Non-pigmented ciliary epithelial cell (primary cell): Measurements from ENCODE around the gene HSPA5.
"Not testable (repeated sequence)": the region's sequence is repeated elsewhere in the genome, so short reads cannot be mapped to it uniquely, and the experiment has no call there.

ENCODE experiments used
- DNase-seq: peaks from one replicate; pipeline ENCODE4 v3.0.0-alpha.2; 2010; ENCODE audit warnings: low read depth

HSPA5 gene

DNA sequence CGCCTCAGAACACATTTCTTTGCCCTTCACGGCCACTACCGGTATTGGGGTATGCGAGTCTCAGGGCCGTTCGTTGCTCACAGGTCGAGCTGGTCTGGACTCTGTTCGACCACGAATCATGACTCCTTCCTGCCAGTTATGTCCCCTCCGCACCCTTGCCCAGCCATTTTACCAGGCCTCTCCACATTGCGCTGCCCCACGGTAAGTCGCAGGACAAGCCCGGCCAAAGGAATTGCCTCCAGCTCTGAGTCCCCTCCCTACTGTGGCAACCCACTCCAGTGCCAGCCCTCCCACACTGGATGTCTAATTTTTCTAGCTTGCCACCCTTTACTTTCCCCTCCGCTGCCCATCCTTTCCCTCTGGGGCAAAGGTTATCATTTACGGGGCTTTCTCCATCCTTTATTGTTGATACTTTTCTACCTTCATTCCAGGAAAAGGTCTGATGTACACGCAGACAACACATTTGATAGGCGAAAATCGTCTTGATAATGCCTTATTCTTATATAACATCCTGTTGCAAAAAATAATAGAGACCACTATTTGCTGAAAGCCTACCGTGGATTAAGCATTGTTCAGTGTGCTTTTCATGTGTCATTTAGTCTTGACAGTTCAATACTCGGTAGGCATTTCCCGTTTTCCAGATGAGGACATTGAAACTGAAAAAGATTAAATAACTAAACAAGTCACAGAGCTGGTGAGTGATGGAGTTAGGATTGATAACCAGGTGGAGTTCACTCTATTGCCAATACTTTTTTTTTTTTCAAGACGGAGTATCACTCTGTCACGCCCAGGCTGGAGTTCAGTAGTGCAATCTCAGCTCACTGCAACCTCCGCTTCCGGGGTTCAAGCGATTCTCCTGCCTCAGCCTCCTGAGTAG lies 958 bp upstream of the HSPA5 start:
- DNase-seq, result no peak

DNA sequence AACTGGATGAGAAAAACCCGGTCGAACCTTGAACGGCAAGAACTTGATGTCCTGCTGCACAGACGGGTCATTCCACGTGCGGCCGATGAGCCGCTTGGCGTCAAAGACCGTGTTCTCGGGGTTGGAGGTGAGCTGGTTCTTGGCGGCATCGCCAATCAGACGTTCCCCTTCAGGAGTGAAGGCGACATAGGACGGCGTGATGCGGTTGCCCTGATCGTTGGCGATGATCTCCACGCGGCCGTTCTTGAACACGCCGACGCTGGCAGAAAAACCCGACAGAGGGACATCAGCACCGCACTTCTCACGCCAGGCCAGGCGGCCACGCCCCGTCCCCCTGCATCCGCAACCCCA lies 519 bp downstream of the HSPA5 start:
- no peak for DNase-seq

DNA sequence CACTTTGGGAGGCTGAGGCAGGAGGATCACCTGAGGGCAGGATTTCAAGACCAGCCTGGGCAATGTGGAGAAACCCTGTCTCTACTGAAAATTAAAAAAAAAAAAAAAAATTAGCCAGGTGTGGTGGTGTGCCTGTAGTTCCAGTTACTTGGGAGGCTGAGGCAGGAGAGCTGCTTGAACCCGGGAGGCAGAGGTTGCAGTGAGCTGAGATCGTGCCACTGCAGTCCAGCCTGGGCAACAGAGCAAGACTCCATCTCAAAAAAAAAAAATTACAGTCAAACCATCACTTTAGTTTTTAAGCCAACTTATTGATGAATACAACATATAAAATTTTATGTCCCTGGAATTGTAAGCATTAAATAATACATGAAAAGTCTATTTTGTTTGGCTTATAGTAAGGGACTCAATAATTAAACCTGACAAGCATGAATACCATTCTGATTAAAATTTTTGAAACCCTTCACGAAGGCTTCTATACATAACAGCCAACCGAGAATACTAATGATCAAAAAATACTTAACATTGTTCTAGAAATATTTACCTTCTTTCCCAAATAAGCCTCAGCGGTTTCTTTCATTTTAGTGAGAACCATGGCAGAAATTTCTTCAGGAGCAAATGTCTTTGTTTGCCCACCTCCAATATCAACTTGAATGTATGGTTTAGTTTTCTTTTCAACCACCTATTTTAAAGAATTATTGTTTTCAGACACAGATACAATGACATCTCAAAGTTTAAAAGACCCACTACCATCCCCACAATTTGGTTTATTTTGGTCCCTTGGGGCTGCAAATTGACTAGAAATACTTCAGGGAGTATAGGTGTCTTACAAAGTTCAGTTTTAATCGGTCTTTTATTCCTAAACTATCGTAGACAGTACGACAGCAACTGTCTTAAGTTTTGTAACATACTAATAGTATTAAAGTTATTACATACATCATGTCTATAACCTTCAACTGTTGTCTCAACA lies 1.2 kb downstream of the HSPA5 start:
- no peak for DNase-seq

DNA sequence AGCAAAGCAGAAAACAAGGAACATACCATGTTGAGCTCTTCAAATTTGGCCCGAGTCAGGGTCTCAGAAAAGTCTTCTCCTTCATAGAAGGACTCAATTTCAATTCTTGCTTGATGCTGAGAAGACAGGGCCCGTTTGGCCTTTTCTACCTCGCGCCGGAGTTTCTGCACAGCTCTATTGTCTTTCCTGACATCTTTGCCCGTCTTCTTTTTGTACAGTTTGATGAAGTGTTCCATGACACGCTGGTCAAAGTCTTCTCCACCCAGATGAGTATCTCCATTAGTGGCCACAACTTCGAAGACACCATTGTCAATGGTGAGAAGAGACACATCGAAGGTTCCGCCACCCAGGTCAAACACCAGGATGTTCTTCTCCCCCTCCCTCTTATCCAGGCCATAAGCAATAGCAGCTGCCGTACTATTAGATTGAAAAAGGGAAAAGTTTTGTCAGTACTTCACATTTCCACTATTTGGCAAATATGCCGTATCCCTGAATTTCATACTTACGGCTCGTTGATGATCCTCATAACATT lies 2.2 kb downstream of the HSPA5 start:
- no peak for DNase-seq

DNA sequence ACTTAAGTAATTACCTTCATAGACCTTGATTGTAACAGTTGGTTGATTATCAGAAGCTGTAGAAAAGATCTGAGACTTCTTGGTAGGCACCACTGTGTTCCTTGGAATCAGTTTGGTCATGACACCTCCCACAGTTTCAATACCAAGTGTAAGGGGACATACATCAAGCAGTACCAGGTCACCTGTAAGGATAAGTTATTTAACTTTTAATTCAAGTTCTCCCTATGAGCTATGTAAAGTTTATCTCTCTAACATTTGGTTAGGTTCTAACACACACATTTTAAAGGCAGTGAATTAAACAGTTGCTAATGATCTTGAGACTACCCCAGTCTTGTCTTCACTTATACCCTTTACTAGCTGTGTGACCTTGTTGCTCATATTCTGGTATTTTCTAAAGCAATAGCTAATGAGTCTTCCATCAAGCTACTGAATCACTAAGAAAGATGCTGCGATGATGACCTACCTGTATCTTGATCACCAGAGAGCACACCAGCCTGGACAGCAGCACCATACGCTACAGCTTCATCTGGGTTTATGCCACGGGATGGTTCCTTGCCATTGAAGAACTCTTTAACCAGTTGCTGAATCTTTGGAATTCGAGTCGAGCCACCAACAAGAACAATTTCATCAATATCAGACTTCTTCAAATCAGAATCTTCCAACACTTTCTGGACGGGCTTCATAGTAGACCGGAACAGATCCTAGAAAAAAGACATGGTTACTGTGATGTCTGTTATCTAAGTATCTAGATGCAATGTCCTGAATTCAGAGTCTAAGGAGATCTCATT lies 2.8 kb downstream of the HSPA5 start:
- DNase-seq, result no peak

DNA sequence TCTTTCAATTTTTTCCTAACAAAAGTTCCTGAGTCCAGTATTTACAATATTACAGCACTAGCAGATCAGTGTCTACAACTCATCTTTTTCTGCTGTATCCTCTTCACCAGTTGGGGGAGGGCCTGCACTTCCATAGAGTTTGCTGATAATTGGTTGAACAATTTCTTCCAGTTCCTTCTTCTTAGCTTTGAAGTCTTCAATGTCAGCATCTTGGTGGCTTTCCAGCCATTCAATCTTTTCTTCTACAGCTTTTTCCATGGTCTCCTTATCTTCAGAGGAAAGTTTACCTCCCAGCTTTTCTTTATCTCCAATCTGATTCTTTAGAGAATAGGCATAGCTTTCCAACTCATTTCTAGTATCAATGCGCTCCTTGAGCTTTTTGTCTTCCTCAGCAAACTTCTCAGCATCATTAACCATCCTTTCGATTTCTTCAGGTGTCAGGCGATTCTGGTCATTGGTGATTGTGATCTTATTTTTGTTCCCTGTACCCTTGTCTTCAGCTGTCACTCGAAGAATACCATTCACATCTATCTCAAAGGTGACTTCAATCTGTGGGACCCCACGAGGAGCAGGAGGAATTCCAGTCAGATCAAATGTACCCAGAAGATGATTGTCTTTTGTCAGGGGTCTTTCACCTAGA lies 4.5 kb downstream of the HSPA5 start:
- not testable (repeated sequence) for DNase-seq

DNA sequence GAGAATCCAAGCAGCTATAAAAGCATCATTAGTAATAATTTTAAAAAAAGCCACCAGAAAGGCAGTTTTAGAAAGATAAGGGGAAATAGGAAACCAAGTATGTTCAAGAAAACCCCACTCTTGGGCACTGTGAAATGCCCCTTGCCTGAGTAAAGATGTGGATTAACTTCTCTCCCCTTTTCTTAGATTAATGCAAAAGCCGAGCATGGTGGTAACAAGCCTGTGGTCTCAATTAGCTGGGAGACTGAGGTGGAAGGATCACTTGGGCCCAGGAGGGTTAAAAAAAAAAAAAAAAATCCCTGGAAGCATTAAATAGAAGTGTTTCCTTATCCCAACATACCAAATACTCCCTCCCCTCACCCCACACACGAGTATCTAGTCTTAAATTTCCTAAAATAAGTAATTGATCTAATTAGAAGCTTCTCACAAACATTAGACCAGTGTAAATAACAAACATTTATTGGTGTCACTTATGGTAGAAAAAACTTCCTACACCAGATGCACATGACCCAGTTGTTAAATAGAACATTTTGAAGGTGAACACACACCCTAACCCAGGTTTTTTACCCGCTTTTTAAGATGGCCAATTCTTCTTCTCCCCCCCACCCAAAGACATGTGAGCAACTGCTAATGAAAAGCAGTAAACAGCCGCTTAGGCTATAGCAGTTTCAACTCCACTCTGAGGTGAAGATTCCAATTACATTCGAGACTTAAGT lies 5.2 kb downstream of the HSPA5 start:
- no peak for DNase-seq

DNA sequence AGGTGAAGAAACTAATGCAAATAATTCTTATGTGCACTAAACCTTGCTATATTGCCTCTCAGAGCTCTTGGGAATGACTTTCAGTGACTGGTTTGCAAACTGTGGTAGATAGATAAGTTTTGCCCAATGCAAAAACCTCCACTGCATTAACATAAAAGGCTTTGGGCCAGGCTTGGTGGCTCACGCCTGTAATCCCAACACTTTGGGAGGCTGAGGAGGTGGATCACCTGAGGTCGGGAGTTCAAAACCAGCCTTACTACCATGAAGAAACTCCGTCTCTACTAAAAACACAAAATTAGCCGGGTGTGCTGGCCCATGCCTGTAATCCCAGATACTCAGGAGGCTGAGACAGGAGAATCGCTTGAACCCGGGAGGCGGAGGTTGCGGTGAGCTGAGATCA lies 7.0 kb downstream of the HSPA5 start:
- not testable (repeated sequence) for DNase-seq

DNA sequence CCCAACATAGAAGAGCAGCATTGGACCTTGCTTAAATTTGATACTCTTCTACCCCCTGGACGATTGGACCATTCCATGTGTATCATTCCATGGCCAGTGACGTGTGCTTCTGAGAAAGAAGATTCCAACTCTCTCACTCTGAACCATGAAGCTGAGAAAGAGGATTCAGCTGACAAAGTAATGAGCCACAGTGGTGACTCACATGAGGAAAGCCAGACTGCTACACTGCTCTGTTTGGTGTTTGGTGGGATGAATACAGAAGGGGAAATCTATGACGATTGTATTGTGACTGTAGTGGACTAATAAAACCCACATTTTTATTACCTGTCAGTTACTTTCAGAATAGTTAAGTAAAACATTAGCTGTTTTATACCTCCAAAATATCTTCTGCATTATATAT lies 7.5 kb downstream of the HSPA5 start:
- DNase-seq, result peak; percentile 98

DNA sequence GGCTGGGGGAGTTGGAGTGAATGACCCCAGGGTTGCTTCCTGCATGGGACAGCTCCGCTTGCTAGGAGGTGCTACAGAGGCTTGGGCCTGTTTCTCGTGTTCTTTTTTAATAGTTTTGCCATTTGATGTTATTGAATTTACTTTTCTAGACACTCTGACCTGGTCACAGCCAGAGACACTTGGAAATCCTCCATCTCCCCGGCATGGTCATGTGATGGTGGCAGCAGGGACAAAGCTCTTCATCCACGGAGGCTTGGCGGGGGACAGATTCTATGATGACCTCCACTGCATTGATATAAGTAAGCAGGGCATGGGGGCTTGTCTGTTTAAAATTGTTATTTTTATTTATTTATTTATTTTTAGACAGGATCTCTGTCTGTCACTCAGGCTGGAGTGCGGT lies 13.4 kb downstream of the HSPA5 start:
- DNase-seq, result no peak

DNA sequence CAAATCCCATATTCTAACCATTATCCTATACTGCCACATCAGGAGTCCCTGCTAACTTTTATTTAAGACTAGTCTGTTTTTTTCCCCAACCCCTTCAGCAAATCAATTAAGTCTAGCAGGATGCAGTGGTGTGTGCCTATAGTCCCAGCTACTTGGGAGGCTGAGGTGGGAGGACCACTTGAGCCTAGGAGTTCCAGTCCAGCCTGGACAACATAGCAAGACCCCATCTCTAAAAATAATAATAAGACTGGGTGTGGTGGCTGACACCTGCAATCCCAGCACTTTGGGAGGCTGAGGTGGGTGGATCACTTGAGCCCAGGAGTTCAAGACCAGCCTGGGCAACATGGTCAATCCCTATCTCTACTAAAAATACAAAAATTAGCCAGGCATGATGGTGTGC lies 16.3 kb downstream of the HSPA5 start:
- DNase-seq, result not testable (repeated sequence)

DNA sequence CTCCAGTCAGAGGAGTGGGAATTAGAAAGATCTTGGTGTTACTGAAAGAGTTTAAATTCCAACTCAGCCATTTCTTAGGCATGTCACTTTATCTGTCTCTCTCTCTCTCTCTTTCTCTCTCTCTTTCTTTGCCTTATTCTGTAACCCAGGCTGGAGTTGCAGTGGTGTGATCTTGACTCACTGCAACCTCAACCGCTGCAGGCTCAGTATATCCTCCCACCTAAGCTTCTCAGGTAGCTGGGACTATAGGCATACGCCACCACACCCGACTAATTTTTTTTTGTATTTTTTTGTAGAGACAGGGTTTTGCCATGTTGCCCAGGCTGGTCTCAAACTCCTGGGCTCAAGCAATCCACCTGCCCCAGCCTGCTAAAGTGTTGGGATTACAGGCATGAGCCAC lies 22.5 kb downstream of the HSPA5 start:
- DNase-seq, result no peak

DNA sequence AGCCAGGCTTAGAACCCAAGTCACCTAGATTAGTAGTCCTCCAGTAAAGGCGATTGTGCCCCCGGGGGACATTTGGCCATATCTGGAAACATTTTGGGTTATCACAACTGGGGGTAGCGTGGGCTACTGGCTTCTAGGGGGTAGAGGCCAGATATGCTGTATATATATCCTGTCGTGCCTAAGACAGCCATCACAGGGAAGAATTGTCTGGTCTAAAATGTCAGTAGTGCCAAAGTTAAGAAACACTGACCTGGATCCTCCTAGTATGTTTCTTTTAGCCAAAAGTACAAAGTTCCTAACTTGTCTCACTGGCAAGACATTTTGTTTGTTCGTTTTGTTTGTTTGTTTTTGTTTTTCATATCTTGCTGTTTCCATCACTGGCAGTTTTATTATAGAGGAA lies 27.0 kb downstream of the HSPA5 start:
- no peak for DNase-seq

DNA sequence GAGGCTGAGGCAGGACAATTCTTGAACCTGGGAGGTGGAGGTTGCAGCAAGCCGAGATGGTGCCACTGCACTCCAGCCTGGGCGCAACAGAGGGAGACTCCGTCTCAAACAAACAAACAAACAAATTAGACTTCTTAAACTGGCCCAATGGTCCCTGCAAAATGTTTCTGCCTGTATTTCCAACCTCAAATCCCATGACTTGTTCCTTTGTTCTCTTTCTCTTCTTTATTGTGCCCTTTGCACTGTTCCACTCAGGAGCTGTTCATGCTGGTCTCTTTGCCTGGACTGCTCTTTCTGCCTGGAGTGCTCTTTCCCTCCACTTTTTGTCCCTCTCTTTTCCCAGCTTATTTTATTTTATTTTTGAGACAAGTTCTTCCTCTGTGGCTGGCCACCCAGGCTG lies 36.7 kb downstream of the HSPA5 start:
- no peak for DNase-seq

DNA sequence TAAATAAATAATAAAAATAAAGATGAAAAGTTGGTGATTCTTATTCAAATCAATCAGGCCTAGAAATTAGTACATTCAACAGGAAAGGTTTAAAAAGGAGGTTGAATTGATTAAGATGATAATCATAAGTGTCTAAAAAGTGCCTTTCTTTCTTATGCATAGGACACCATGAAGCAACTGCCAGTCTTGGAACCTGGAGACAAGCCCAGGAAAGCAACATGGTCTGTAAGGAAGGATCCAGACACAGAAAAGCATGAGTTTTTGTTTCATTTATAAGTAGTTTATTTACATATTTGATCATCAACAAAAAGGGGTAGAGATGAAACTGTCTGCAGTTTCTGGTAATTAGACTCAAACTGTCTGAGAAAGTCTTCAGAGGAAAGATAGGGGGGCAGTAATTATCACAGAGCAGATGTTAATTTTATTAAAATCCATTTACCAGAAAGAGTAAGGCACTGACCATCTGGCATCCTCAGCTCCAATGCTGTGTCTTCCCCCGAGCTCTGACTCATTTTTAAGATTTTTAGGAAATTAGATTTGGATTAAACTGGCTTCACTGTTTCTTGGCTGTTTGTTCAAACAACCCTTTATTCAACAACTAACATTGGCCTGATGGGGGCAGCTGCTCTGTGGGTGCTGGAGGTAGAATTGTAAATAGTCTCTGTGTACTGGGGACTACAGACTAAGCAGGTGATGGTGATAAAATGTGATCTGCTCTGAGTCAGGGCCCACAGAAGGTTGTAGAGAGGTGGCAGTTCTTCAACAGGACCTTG lies 38.1 kb downstream of the HSPA5 start:
- DNase-seq, result no peak

DNA sequence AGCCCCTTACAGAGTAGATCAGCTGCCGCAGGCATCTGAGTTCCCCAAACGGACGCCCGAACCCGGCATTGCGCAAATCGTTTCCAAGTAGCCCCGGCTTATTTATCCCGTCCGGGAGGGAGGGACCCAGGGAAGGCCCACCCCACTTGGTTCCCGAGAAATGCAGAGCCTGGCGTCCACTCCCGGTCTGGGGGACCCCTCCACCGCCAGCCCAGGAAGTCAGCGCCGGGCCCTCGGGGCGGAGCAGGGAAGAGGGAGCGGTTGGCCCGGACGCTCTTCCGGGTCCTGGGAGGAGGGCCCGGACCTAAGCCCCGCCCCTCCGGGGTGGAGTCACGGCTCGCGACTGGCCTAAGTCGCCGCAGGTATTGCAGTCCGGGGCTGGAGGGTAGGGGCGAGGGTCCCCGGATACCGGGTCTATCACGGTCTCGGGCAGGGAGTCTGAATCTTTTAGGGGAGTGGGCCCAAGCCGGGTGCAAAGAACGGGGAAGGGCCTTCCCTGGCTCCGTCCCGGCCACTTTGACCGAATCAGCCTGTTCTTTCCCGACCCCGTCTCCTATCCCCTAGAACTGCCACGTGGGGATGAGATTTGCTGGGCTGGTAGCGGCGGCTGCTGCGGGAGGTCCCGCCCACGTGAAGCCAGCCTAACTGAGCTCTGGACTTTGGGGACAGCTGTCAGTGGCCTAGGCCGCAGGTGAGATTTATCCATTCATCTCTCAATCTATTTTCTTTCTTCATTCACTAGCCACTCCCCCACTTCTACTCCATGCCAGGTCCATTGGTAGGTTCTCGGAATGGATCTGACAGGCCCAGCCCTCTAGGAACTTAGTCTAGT lies 40.7 kb downstream of the HSPA5 start, which contains the start of gene RABEPK:
RABEPK (plus strand) TSS at position 327 of the 832 bp plus-strand sequence. CDS start 2,472 bp downstream, outside the sequence.
- peak; percentile 70 for DNase-seq

DNA sequence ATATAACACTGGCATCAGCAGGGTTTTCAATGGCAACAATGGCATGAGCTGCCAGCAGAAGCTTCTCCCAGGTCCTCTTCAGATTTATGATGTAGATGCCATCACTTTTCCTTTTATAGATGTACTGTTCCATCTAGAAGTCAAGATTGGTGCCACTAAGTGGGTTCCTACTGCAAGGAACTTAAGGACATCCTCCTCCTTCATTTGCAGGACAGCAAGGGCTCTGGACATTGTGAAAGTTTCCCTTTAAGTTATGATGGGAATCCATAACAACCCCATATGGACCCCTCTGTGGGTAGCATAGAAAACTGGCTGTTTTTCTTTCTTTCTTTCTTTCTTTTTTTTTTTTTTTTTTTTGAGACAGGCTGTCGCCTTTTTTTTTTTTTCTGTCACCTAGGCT lies 45.6 kb downstream of the HSPA5 start:
- not testable (repeated sequence) for DNase-seq

DNA sequence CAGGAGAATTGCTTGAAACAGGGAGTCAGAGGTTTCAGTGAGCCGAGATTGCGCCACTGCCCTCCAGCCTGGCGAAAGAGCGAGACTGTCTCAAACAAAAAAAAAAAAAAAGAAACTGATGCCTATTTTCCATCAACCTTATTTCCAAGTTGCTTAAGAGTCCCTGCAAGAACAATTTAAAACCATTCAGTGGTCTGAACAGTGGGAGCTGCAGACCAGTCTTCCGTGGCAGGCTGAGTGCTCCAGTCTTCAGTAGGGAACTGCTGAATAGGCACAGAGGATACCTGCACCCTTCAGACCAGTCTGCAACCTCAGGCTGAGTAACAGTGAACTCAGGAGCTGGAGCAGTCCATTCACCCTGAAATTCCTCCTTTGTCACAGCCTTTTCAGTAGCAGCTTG lies 46.7 kb downstream of the HSPA5 start:
- DNase-seq, result not testable (repeated sequence)

DNA sequence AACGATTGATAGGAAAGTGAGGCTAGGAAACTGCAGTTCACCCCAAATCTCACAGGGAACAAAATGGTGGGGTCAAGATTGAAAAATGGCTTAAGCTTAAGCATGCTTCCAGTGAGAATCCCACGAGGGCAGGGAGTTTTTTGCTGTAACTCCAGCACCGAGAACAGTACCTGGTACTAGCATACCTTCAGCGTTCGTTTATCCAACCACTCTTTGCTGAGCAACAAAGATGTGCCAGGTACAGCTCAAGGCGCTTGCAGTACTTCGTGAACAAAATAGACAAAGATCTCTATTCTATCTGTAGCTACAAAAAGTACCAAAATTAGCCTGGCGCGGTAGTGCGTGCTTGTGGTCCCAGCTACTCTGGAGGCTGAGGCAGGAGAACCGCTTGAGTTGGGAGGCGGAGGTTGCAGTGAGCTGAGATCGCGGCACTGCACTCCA lies 50.8 kb downstream of the HSPA5 start:
- no peak for DNase-seq
